Adrenal gland (tissue), 12 donors: Measurements from ENCODE around the gene PPP6R2. TPM values are rescaled to one million over a fixed set of nuclear protein-coding genes. Genes with fewer than 3 reads are reported as not detected.

Source experiments
- DNase-seq, 7 donors: peaks; one replicate each; pipeline ENCODE4 v3.0.0-alpha.2; 2019 to 2020
- H3K27ac ChIP-seq, 5 donors: fragments of 200-600 bp; sonication (generic) in 4 of 5; 1 replicate in 3 of 5; 2 replicates in 2 of 5; pipeline versions ENCODE4 v1.5.1 to v1.8.0; 2016 to 2020; ENCODE audit warnings: mild to moderate bottlenecking in 1 of 5
- H3K27me3 ChIP-seq: fragments of 200-600 bp; 2 replicates; pipeline ENCODE4 v1.8.0; 2021
- H3K36me3 ChIP-seq, 2 donors: fragments of 200-600 bp; replicated peaks in 1 of 2; 1 replicate in 1 of 2; 2 replicates in 1 of 2; pipeline versions ENCODE4 v1.5.1 to v1.8.0; 2018 to 2022
- H3K4me1 ChIP-seq, 2 donors: fragments of 200-600 bp; replicated peaks in 1 of 2; 1 replicate in 1 of 2; 2 replicates in 1 of 2; pipeline versions ENCODE4 v1.5.1 to v1.8.0; 2018 to 2021
- H3K4me3 ChIP-seq, 4 donors: fragments of 200-600 bp; sonication (generic) in 3 of 4; one replicate each; pipeline ENCODE4 v1.5.1; 2016 to 2018
- H3K9me3 ChIP-seq, 3 donors: fragments of 200-600 bp; sonication (generic) in 1 of 3; replicated peaks in 1 of 3; 1 replicate in 2 of 3; 2 replicates in 1 of 3; pipeline versions ENCODE4 v1.5.1 to v1.8.0; 2016 to 2021
- CTCF ChIP-seq, 6 experiments: fragments of 450-650 bp in 4 of 6; fragments of 200-600 bp in 2 of 6; sonication (generic) in 1 of 6; IDR thresholded peaks; 1 replicate in 5 of 6; 2 replicates in 1 of 6; pipeline versions ENCODE4 v1.5.1 to v1.8.0; 2016 to 2021; ENCODE audit warnings: antibody characterized with exemption in 6 of 6, mild to moderate bottlenecking in 2 of 6, moderate library complexity in 1 of 6
- POLR2A ChIP-seq, 2 donors: fragments of 450-650 bp; IDR thresholded peaks; one replicate each; pipeline ENCODE4 v1.6.1; 2017; ENCODE audit warnings: antibody characterized with exemption in 2 of 2, mild to moderate bottlenecking in 2 of 2, moderate library complexity in 1 of 2
- WGBS, 4 donors: extraction: QIAGEN DNeasy Blood & Tissue Kit in 2 of 4; methylation state at CpG; one replicate each; pipeline versions ENCODE4 v1.1.5 to v1.1.7; 2013 to 2017; 5-methylcytosine and 5-hydroxymethylcytosine counted together
- intact Hi-C, 2 donors: fragments of 100-400 bp; cut with DNase I; formaldehyde crosslinking; loops; one replicate each; pipeline versions ENCODE4 v1.14.1 to v1.15.0; 2022 to 2023
- polyA plus RNA-seq, 3 donors: library from polyadenylated mRNA; stranded (reverse); fragments of 200-250 nt in 2 of 3; fragments of 350-450 nt in 1 of 3; fragmentation: Illumina TruSeq in 1 of 3; extraction: RNeasy Lipid Tissue Mini Kit (QIAGEN cat#74804) in 1 of 3; gene quantifications; one replicate each; pipeline ENCODE4 v1.2.3, GENCODE V29; 2013 to 2014
- total RNA-seq, 9 donors: library from RNA; depleted of rRNA in 4 of 9; stranded (reverse); fragments of >200 nt in 4 of 9; fragments of 120-200 nt in 1 of 9; fragmentation: NEBNext Ultra II Directional in 1 of 9; extraction: Animal tissue kit (Norgen Biotek cat#: 25700) in 1 of 9; gene quantifications; one replicate each; pipeline versions ENCODE4 v1.1.0 to v1.2.4, GENCODE V29; 2013 to 2023
- donor health status: healthy with polysubstance abuse.
- donor health status: Bipolar disorder and iron deficiency.
- donor health status: DM: yes; HTN: yes; CAD: no.
- donor health status: DM: no; HTN: no; CAD: no.
- donor health status: DM: no; HTN: no; CAD: no.
- donor health status: DM: yes; HTN: yes; CAD: no.

The PPP6R2 gene
- total and polyA plus RNA-seq, 12 donors, result 19.6 to 129 (median 73.0) TPM

GRCh38 chr22:50303848-50304527, 39.1 kb upstream of the PPP6R2 start:
- H3K27ac ChIP-seq, result peak overlapping the region; percentile 84 to 97 (median 94)
- intact Hi-C loops, result no loop called here
- peak overlapping the region in 1 of 4 donors; percentile 99 for H3K4me3 ChIP-seq
- H3K27me3 ChIP-seq, result no peaks in the 10 kb centered on the region
- peak in 3 of 6 experiments; percentile 23 to 37 (median 32) for TF ChIP-seq CTCF (IDR thresholded peaks at IDR 0.05)
- TF ChIP-seq POLR2A (IDR thresholded peaks at IDR 0.05), result no peak
- WGBS, 4 donors, result 8 to 22% (median 15%) methylated on average over 5 to 11 of the region's 11 CpGs
- no peaks in the 10 kb centered on the region for H3K36me3 ChIP-seq
- H3K9me3 ChIP-seq, result no peaks in the 10 kb centered on the region
- DNase-seq, result peak; percentile 72 to 91 (median 90)
- peaks cover 81 to 85% of the 10 kb centered on the region in 2 donors for H3K4me1 ChIP-seq

DNA sequence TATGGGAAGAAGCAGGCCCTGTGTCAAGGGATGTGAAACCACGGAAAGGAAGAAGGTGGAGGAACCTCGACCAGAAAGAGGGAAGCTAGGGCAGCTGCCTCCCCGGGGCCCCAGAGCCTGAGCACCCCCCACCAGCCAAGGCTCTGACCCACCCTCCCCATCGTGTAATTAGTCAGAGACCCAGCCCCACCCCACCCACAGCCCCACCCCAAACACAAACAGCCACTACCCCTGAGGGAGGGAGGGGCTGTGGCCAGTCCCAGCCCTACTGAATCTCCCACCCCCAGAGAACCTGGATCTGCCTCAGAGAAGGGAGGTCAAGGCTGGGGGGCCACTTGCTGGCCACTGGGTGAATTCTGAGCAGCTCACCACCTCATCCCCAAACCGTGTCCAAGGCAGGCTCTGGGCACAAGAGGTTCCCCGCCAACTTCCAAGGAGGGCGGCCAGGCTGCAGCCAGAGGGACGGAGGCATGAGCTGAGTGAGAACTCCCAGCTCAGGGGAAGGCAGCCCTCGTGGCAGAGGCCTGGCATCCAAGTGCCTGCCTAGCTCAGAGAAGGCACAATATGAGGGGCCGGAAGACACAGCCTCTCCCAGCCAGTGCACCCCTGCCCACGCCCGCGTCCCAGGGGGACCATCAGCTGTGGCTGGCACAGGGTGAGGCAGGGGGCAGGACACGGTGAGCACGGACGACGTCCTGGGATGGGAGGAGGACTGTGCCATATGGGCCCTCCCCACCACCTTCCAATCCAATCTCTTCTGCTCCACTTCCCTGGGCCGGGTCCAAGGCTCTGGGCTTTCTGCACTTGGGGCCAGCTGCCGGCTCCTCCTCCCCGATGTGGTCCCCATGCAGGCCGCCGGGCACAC, 38.4 kb upstream of the PPP6R2 start:
- TF ChIP-seq CTCF (IDR thresholded peaks at IDR 0.05) (no peak), POLR2A (IDR thresholded peaks at IDR 0.05) (peak in 1 of 2 donors; percentile 12)
- peak overlapping the region in 1 of 4 donors; percentile 99 for H3K4me3 ChIP-seq

GRCh38 chr22:50305393-50305922, 37.7 kb upstream of the PPP6R2 start:
- Histone ChIP-seq H3K27me3 (no peaks in the 10 kb centered on the region), H3K4me1 (peaks cover 74 to 79% of the 10 kb centered on the region in 2 donors), H3K36me3 (no peaks in the 10 kb centered on the region), H3K4me3 (peak overlapping the region in 2 of 4 donors; percentile 20 to 99), H3K27ac (peak overlapping the region; percentile 84 to 97 (median 94)), H3K9me3 (no peaks in the 10 kb centered on the region)
- 40 to 52% (median 44%) methylated on average over 7 to 14 of the region's 14 CpGs for whole genome bisulfite sequencing, 4 donors
- DNase-seq, result no peak
- TF ChIP-seq CTCF (IDR thresholded peaks at IDR 0.05), result peak in 2 of 6 experiments; percentile 9 to 11
- no peak for TF ChIP-seq POLR2A (IDR thresholded peaks at IDR 0.05)
- intact Hi-C loops, result no loop called here

More for the DNA sequence above, 38.4 kb upstream of the PPP6R2 start:
- Histone ChIP-seq H3K9me3 (no peaks in the 10 kb centered on the region), H3K4me1 (peaks cover 81 to 85% of the 10 kb centered on the region in 2 donors), H3K36me3 (no peaks in the 10 kb centered on the region), H3K27me3 (no peaks in the 10 kb centered on the region), H3K27ac (peak overlapping the region; percentile 84 to 97 (median 94))
- intact Hi-C loops, result no loop called here
- DNase-seq, result peak in 6 of 7 donors; percentile 54 to 81 (median 71)
- 22 to 28% (median 23%) methylated on average over 9 to 22 of the region's 22 CpGs for WGBS, 4 donors
